H54 (cell line): ENCODE data around the gene NRP2.

Experiments
- DNase-seq: peaks from one replicate; pipeline ENCODE4 v3.0.0; 2011; ENCODE audit warnings: low spot score, mixed read lengths; ENCODE audit not compliant: insufficient read length
- FAIRE-seq: peaks from 3 replicates; lab custom pipeline; 2011; peaks lifted over from hg19 to GRCh38; lab: Jason Lieb, UNC
- POLR2A ChIP-seq: IDR thresholded peaks from 2 replicates; pipeline ENCODE4 v1.6.1; 2011; ENCODE audit warnings: low read depth, mild to moderate bottlenecking, low read length

NRP2 gene

GRCh38 chr2:205760157-205760556 is 77.9 kb downstream of the NRP2 start:
- TF ChIP-seq POLR2A, result no peak
- no peak for DNase-seq
- FAIRE-seq, result no peak

GRCh38 chr2:205761421-205761820 is 79.1 kb downstream of the NRP2 start:
- DNase-seq (no peak), FAIRE-seq (no peak)
- no peak for TF ChIP-seq POLR2A

GRCh38 chr2:205762881-205763280 is 80.6 kb downstream of the NRP2 start:
- no peak for FAIRE-seq
- no peak for TF ChIP-seq POLR2A
- DNase-seq, result no peak

GRCh38 chr2:205763708-205764211 is 81.5 kb downstream of the NRP2 start:
- no peak for TF ChIP-seq POLR2A

GRCh38 chr2:205764270-205764746 is 82.0 kb downstream of the NRP2 start:
- DNase-seq (no peak), FAIRE-seq (no peak)
- TF ChIP-seq POLR2A, result no peak

More at GRCh38 chr2:205763708-205764211, 81.5 kb downstream of the NRP2 start:
- no peak for DNase-seq
- no peak for FAIRE-seq

- DNase-seq (no peak), FAIRE-seq (no peak)
- no peak for TF ChIP-seq POLR2A
Observed at GRCh38 chr2:205765151-205765550, 82.8 kb downstream of the NRP2 start.

- TF ChIP-seq POLR2A, result no peak
- DNase-seq (no peak), FAIRE-seq (no peak)
Observed at GRCh38 chr2:205766779-205767359, 84.6 kb downstream of the NRP2 start.

GRCh38 chr2:205767617-205768016 is 85.3 kb downstream of the NRP2 start:
- no peak for FAIRE-seq
- no peak for DNase-seq
- TF ChIP-seq POLR2A, result no peak

- no peak for FAIRE-seq
- DNase-seq, result no peak
- TF ChIP-seq POLR2A, result no peak
Observed at GRCh38 chr2:205768341-205768740, 86.0 kb downstream of the NRP2 start.

GRCh38 chr2:205768815-205769494 is 86.7 kb downstream of the NRP2 start:
- DNase-seq, result no peak
- FAIRE-seq, result no peak
- TF ChIP-seq POLR2A, result no peak

- no peak for TF ChIP-seq POLR2A
- FAIRE-seq (no peak), DNase-seq (no peak)
Observed at GRCh38 chr2:205769495-205769850, 87.2 kb downstream of the NRP2 start.

GRCh38 chr2:205769879-205770278 is 87.6 kb downstream of the NRP2 start:
- FAIRE-seq, result no peak
- TF ChIP-seq POLR2A, result no peak
- no peak for DNase-seq

GRCh38 chr2:205770577-205770976 is 88.3 kb downstream of the NRP2 start:
- DNase-seq, result no peak
- FAIRE-seq, result no peak

GRCh38 chr2:205771031-205771430 is 88.7 kb downstream of the NRP2 start:
- FAIRE-seq (no peak), DNase-seq (no peak)
- TF ChIP-seq POLR2A, result no peak

More at GRCh38 chr2:205770577-205770976, 88.3 kb downstream of the NRP2 start:
- TF ChIP-seq POLR2A, result no peak

- DNase-seq (no peak), FAIRE-seq (no peak)
- TF ChIP-seq POLR2A, result no peak
Observed at GRCh38 chr2:205771666-205772065, 89.4 kb downstream of the NRP2 start.
